ENCODE results near the gene NAP1L4.

The NAP1L4 gene

GRCh38 chr11:3030289-3031070, 38.4 kb upstream of the NAP1L4 start:
- no peak overlapping the region for H3K4me3 ChIP-seq (ENCODE audit: low read length)
- DNase-seq (ENCODE audit: low read depth): no peak
- TF ChIP-seq CTCF (conservative IDR thresholded peaks at IDR 0.05; ENCODE audit: low read length): no peak

GRCh38 chr11:3028813-3029212, 36.7 kb upstream of the NAP1L4 start:
- H3K4me3 ChIP-seq (ENCODE audit: low read length): no peak overlapping the region
- TF ChIP-seq CTCF (conservative IDR thresholded peaks at IDR 0.05; ENCODE audit: low read length): no peak
- no peak for DNase-seq (ENCODE audit: low read depth)

- no peak for TF ChIP-seq CTCF (conservative IDR thresholded peaks at IDR 0.05; ENCODE audit: low read length)
- DNase-seq (ENCODE audit: low read depth): no peak
- H3K4me3 ChIP-seq (ENCODE audit: low read length): no peak overlapping the region
These were observed 34.7 kb upstream of the NAP1L4 start for GRCh38 chr11:3026803-3027202.

GRCh38 chr11:3022982-3023381, 30.9 kb upstream of the NAP1L4 start:
- no peak; the same call in 1 of the 2 replicates for TF ChIP-seq CTCF (conservative IDR thresholded peaks at IDR 0.05; ENCODE audit: low read length)
- peak; percentile 76 for DNase-seq (ENCODE audit: low read depth)
- no peak overlapping the region for H3K4me3 ChIP-seq (ENCODE audit: low read length)

GRCh38 chr11:3022300-3022967, 30.3 kb upstream of the NAP1L4 start:
- H3K4me3 ChIP-seq (ENCODE audit: low read length): no peak overlapping the region
- no peak for TF ChIP-seq CTCF (conservative IDR thresholded peaks at IDR 0.05; ENCODE audit: low read length)
- DNase-seq (ENCODE audit: low read depth): peak; percentile 76

GRCh38 chr11:3021125-3021524, 29.0 kb upstream of the NAP1L4 start:
- H3K4me3 ChIP-seq (ENCODE audit: low read length): no peak overlapping the region
- peak; percentile 38 for TF ChIP-seq CTCF (conservative IDR thresholded peaks at IDR 0.05; ENCODE audit: low read length)
- no peak for DNase-seq (ENCODE audit: low read depth)

- TF ChIP-seq CTCF (conservative IDR thresholded peaks at IDR 0.05; ENCODE audit: low read length): no peak
- no peak overlapping the region for H3K4me3 ChIP-seq (ENCODE audit: low read length)
- DNase-seq (ENCODE audit: low read depth): no peak
These were observed 27.9 kb upstream of the NAP1L4 start for GRCh38 chr11:3020011-3020410.

Measured in AG10803 (cell line).